ENCODE data around the gene GREB1L. TPM values are rescaled to one million over a fixed set of nuclear protein-coding genes. Genes with fewer than 3 reads are reported as not detected.

Gene GREB1L
- total RNA-seq, 4 donors from 2014 or later: 6.2 to 14.9 (median 10.4) TPM

- TF ChIP-seq EP300 (IDR thresholded peaks at IDR 0.05) (no peak), CTCF (IDR thresholded peaks at IDR 0.05) (no peak), POLR2AphosphoS5 (IDR thresholded peaks at IDR 0.05) (no peak), POLR2A (IDR thresholded peaks at IDR 0.05) (no peak)
- WGBS, 2 donors (ENCODE audit: low coverage in 1 of 2): 97% methylated on average over 5 of the region's 11 CpGs; no CpG with 5 or more reads in 1 of the 2 donors
- H3K27ac ChIP-seq: no peak overlapping the region
- H3K36me3 ChIP-seq: no peaks in the 10 kb centered on the region
- H3K4me3 ChIP-seq: no peak overlapping the region
- no peak for ATAC-seq
- no peaks in the 10 kb centered on the region for H3K27me3 ChIP-seq
- H3K4me1 ChIP-seq: peaks cover 0 to 7% (median 6%) of the 10 kb centered on the region in 3 donors
- H3K9me3 ChIP-seq: no peaks in the 10 kb centered on the region
These were observed 144.7 kb downstream of the GREB1L start for GRCh38 chr18:21386523-21387240.

GRCh38 chr18:21387886-21388285 lies 145.9 kb downstream of the GREB1L start:
- H3K27me3 ChIP-seq: no peaks in the 10 kb centered on the region
- no peak for TF ChIP-seq POLR2A (IDR thresholded peaks at IDR 0.05)
- no peak for TF ChIP-seq CTCF (IDR thresholded peaks at IDR 0.05)
- no peak for TF ChIP-seq POLR2AphosphoS5 (IDR thresholded peaks at IDR 0.05)
- TF ChIP-seq EP300 (IDR thresholded peaks at IDR 0.05): no peak
- ATAC-seq: no peak
- H3K9me3 ChIP-seq: no peaks in the 10 kb centered on the region
- no peak overlapping the region for H3K4me3 ChIP-seq
- no peak overlapping the region for H3K27ac ChIP-seq
- no peaks in the 10 kb centered on the region for H3K36me3 ChIP-seq
- WGBS, 2 donors (ENCODE audit: low coverage in 1 of 2): 12 to 17% methylated on average over 2 of the region's 2 CpGs
- H3K4me1 ChIP-seq: peaks cover 0 to 7% (median 6%) of the 10 kb centered on the region in 3 donors

DNA sequence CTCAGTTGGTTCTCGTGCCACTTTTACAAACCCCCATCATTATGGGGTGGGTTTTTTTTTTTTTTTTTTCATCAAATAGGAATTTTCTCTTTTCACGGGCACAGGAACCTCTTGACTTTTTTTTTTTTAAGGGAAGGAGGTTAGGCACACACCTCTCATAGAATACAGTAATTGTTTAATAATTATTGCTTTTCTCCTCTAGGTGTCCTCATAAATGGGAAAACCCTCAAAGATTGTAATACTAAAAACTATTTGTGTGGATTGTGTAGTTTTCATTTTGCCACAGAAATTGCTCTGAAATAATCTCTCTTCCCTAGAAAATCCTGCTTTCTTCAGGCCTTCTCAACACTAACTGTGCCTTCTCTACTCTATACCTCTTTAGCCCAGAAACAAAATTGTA lies 147.3 kb downstream of the GREB1L start:
- ATAC-seq: no peak
- H3K4me3 ChIP-seq: no peak overlapping the region
- H3K27ac ChIP-seq: no peak overlapping the region
- H3K27me3 ChIP-seq: no peaks in the 10 kb centered on the region
- no peak for TF ChIP-seq POLR2AphosphoS5 (IDR thresholded peaks at IDR 0.05)
- TF ChIP-seq POLR2A (IDR thresholded peaks at IDR 0.05): no peak
- no peak for TF ChIP-seq EP300 (IDR thresholded peaks at IDR 0.05)
- TF ChIP-seq CTCF (IDR thresholded peaks at IDR 0.05): no peak
- no peaks in the 10 kb centered on the region for H3K36me3 ChIP-seq
- H3K9me3 ChIP-seq: no peaks in the 10 kb centered on the region
- WGBS, 2 donors (ENCODE audit: low coverage in 1 of 2): 89 to 100% methylated on average over 1 to 2 of the region's 2 CpGs
- peaks cover 0 to 7% (median 6%) of the 10 kb centered on the region in 3 donors for H3K4me1 ChIP-seq

GRCh38 chr18:21389903-21390302 lies 147.9 kb downstream of the GREB1L start:
- Histone ChIP-seq H3K9me3 (no peaks in the 10 kb centered on the region), H3K27me3 (no peaks in the 10 kb centered on the region), H3K27ac (no peak overlapping the region), H3K4me3 (no peak overlapping the region), H3K4me1 (peaks cover 0 to 7% (median 6%) of the 10 kb centered on the region in 3 donors), H3K36me3 (no peaks in the 10 kb centered on the region)
- ATAC-seq: no peak
- TF ChIP-seq EP300 (IDR thresholded peaks at IDR 0.05): no peak
- TF ChIP-seq CTCF (IDR thresholded peaks at IDR 0.05): no peak
- no peak for TF ChIP-seq POLR2A (IDR thresholded peaks at IDR 0.05)
- no peak for TF ChIP-seq POLR2AphosphoS5 (IDR thresholded peaks at IDR 0.05)
- 80 to 100% methylated on average over 1 of the region's 1 CpG for WGBS, 2 donors (ENCODE audit: low coverage in 1 of 2)

DNA sequence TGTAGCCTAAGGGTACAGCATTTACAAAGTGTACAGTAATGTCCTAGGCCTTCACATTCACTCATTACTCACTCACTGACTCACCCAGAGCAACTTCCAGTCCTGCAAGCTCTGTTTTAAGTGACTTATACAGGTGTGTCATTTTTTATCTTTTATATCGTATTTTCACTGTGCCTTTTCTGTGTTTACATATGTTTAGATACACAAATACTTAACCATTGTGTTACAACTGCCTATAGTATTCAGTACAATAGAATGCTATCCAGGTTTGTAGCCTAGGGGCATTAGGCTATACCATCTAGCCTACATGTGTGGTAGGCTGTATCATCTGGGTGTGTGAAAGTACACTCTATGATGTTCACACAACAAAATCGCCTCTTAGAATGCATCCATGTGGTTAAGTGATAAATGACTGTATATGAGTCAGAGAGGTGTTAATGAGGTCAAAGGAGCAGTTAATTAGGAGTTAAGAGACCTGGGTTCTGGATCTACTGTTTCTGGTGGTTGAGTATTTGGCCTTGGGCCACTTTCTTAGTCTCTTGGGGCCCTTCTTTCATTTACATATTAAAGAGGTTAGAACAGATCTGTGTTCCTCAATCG lies 149.1 kb downstream of the GREB1L start:
- H3K4me1 ChIP-seq: peaks cover 0 to 7% (median 6%) of the 10 kb centered on the region in 3 donors
- no peaks in the 10 kb centered on the region for H3K36me3 ChIP-seq
- H3K4me3 ChIP-seq: no peak overlapping the region
- 73% methylated on average over 2 to 3 of the region's 3 CpGs for WGBS, 2 donors (ENCODE audit: low coverage in 1 of 2)
- H3K9me3 ChIP-seq: no peaks in the 10 kb centered on the region
- no peaks in the 10 kb centered on the region for H3K27me3 ChIP-seq
- no peak for ATAC-seq
- no peak overlapping the region for H3K27ac ChIP-seq
- no peak for TF ChIP-seq CTCF (IDR thresholded peaks at IDR 0.05)
